Uterus (tissue), 2 donors: ENCODE results near the gene SCNN1B.

Source experiments
- CTCF ChIP-seq, 4 experiments: fragments of 200-600 bp in 2 of 4; fragments of 450-650 bp in 2 of 4; sonication (generic) in 2 of 4; IDR thresholded peaks; one replicate each; pipeline ENCODE4 v1.5.1; 2016 to 2019; ENCODE audit warnings: antibody characterized with exemption in 4 of 4, mild to moderate bottlenecking in 2 of 4, moderate library complexity in 1 of 4
- POLR2A ChIP-seq, 2 donors: fragments of 450-650 bp; IDR thresholded peaks; one replicate each; pipeline ENCODE4 v1.6.1; 2016; ENCODE audit warnings: antibody characterized with exemption in 2 of 2, mild to moderate bottlenecking in 1 of 2, moderate library complexity in 1 of 2

DNA sequence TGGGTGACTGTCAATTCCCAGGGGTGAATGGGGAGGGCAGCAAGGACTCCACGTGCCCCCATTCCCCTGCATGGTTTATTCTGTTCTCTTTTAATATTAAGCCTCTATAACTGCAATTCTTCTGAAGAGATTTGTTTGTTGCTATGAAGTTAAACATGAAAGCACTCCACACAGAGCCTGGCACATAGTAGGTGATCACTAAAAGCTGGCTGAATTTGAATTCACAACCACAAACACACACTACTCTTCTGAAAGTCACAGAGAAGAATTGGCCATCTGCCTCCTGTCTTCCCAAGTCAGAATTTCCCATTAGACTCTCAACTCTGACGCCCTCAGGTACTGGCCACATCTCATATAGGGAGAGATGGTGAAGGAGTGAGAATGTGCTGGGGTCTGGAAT, 95.4 kb downstream of the SCNN1B start:
- TF ChIP-seq POLR2A (IDR thresholded peaks at IDR 0.05), result no peak
- no peak for TF ChIP-seq CTCF (IDR thresholded peaks at IDR 0.05)
